Lower leg skin (tissue), 3 donors: ENCODE measurements around the gene SETD1A.

Source experiments
- POLR2A ChIP-seq, 2 donors: fragments of 450-650 bp; IDR thresholded peaks; one replicate each; pipeline ENCODE4 v1.6.1; 2016 to 2017; ENCODE audit warnings: antibody characterized with exemption in 2 of 2, mild to moderate bottlenecking in 1 of 2, moderate library complexity in 1 of 2
- TF ChIP-seq, protein P1 (sequence below), 3 donors: fragments of 450-650 bp; IDR thresholded peaks; one replicate each; pipeline ENCODE4 v1.5.1; 2016; ENCODE audit warnings: antibody characterized with exemption in 3 of 3, mild to moderate bottlenecking in 3 of 3, moderate library complexity in 2 of 3

DNA sequence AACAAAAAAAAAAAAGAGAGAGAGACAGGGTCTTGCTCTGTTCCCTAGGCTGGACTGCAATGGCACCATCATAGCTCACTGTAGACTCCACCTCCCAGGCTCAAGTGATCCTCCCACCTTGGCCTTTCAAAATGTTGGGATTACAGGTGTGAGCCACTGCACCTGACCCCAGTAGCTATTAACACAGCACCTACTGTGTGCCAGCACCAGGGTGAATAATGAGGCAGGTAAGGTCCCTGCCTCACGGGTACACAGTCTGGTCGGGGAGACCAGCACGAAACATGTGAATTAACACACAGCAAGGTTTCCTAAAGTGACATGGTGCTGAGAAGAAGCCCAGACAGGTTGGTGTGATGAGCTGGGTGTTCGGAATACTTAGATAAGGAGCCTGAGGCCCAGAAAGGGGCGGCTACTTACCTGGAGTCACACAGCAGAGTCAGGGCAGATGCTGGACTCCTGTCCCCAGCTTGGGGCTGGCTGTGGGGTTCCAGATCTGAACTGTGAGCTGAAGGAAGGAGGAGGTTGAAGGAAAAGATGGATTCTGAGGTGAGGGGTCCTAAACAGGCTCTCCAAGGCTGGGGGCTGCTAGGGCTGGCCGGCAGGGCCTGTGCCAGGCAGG, 44.7 kb upstream of the SETD1A start:
- TF ChIP-seq, protein P1, sequence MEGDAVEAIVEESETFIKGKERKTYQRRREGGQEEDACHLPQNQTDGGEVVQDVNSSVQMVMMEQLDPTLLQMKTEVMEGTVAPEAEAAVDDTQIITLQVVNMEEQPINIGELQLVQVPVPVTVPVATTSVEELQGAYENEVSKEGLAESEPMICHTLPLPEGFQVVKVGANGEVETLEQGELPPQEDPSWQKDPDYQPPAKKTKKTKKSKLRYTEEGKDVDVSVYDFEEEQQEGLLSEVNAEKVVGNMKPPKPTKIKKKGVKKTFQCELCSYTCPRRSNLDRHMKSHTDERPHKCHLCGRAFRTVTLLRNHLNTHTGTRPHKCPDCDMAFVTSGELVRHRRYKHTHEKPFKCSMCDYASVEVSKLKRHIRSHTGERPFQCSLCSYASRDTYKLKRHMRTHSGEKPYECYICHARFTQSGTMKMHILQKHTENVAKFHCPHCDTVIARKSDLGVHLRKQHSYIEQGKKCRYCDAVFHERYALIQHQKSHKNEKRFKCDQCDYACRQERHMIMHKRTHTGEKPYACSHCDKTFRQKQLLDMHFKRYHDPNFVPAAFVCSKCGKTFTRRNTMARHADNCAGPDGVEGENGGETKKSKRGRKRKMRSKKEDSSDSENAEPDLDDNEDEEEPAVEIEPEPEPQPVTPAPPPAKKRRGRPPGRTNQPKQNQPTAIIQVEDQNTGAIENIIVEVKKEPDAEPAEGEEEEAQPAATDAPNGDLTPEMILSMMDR (IDR thresholded peaks at IDR 0.05) = no peak
- TF ChIP-seq POLR2A (IDR thresholded peaks at IDR 0.05) = no peak
